Measurements from ENCODE around the gene LEP. TPM values are rescaled to one million over a fixed set of nuclear protein-coding genes. Genes with fewer than 3 reads are reported as not detected.

The LEP gene
- total and polyA plus RNA-seq, 9 of the 15 experiments (the other 6 are each of a cell fraction or from before 2014, with no cell fraction given): not detected

DNA sequence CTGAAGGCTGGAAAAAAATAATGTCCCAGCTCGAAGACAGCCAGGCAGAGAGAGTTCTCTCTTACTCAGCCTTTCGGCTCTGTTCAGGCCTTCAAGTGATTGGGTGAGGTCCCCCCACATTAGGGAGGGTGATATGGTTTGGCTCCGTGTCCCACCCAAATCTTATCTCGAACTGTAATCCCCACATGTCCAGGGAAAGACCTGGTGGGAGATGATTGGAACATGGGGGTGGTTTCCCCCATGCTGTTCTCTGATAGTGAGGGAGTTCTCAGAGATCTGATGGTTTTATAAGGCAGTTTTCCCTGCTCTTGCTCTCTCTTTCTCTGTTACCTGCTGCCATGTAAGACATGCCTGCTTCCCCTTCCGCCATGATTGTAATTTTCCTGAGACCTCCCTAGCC is 36.6 kb upstream of the LEP start (continued):
- no peak for TF ChIP-seq PRPF4 (IDR thresholded peaks at IDR 0.05; ENCODE audit: insufficient read depth, low read depth, low read length, poor library complexity, severe bottlenecking)
- no peak for TF ChIP-seq ZNF507 (tag; conservative IDR thresholded peaks at IDR 0.05)
- no peak for TF ChIP-seq XRCC4 (IDR thresholded peaks at IDR 0.05; ENCODE audit: extremely low read depth, insufficient read depth, insufficient read length)
- TF ChIP-seq, protein P1, sequence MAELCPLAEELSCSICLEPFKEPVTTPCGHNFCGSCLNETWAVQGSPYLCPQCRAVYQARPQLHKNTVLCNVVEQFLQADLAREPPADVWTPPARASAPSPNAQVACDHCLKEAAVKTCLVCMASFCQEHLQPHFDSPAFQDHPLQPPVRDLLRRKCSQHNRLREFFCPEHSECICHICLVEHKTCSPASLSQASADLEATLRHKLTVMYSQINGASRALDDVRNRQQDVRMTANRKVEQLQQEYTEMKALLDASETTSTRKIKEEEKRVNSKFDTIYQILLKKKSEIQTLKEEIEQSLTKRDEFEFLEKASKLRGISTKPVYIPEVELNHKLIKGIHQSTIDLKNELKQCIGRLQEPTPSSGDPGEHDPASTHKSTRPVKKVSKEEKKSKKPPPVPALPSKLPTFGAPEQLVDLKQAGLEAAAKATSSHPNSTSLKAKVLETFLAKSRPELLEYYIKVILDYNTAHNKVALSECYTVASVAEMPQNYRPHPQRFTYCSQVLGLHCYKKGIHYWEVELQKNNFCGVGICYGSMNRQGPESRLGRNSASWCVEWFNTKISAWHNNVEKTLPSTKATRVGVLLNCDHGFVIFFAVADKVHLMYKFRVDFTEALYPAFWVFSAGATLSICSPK (IDR thresholded peaks at IDR 0.05; ENCODE audit: borderline replicate concordance): no peak
- TF ChIP-seq DPF2 (IDR thresholded peaks at IDR 0.05): peak; percentile 86
- TF ChIP-seq NFIX (CRISPR knock-in tag; IDR thresholded peaks at IDR 0.05; ENCODE audit: low read depth): no peak
- no peak for TF ChIP-seq MYNN (IDR thresholded peaks at IDR 0.05)
- no peak for TF ChIP-seq MYNN (CRISPR knock-in tag; IDR thresholded peaks at IDR 0.05)
- TF ChIP-seq, protein P2, sequence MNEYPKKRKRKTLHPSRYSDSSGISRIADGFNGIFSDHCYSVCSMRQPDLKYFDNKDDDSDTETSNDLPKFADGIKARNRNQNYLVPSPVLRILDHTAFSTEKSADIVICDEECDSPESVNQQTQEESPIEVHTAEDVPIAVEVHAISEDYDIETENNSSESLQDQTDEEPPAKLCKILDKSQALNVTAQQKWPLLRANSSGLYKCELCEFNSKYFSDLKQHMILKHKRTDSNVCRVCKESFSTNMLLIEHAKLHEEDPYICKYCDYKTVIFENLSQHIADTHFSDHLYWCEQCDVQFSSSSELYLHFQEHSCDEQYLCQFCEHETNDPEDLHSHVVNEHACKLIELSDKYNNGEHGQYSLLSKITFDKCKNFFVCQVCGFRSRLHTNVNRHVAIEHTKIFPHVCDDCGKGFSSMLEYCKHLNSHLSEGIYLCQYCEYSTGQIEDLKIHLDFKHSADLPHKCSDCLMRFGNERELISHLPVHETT (CRISPR knock-in tag; conservative IDR thresholded peaks at IDR 0.05 in 1 of 2, IDR thresholded peaks at IDR 0.05 in 1 of 2): no peak
- TF ChIP-seq SMC3 (conservative IDR thresholded peaks at IDR 0.05; ENCODE audit: insufficient read depth, low read depth, low read length): no peak
- TF ChIP-seq ZNF175 (CRISPR knock-in tag; IDR thresholded peaks at IDR 0.05; ENCODE audit: low read depth): no peak
- TF ChIP-seq, protein P3, sequence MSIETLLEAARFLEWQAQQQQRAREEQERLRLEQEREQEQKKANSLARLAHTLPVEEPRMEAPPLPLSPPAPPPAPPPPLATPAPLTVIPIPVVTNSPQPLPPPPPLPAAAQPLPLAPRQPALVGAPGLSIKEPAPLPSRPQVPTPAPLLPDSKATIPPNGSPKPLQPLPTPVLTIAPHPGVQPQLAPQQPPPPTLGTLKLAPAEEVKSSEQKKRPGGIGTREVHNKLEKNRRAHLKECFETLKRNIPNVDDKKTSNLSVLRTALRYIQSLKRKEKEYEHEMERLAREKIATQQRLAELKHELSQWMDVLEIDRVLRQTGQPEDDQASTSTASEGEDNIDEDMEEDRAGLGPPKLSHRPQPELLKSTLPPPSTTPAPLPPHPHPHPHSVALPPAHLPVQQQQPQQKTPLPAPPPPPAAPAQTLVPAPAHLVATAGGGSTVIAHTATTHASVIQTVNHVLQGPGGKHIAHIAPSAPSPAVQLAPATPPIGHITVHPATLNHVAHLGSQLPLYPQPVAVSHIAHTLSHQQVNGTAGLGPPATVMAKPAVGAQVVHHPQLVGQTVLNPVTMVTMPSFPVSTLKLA (conservative IDR thresholded peaks at IDR 0.05): peak in 1 of 2 experiments; percentile 54; a peak in 1 of 4 replicates
- peak; percentile 48 for TF ChIP-seq SP1 (CRISPR knock-in tag; IDR thresholded peaks at IDR 0.05)
- TF ChIP-seq GATA2 (CRISPR knock-in tag; IDR thresholded peaks at IDR 0.05): peak; percentile 76
- TF ChIP-seq PHB2 (IDR thresholded peaks at IDR 0.05; ENCODE audit: low read depth): peak; percentile 84
- TF ChIP-seq ZNF3 (CRISPR knock-in tag; IDR thresholded peaks at IDR 0.05): no peak
- TF ChIP-seq CCNT2 (IDR thresholded peaks at IDR 0.05; ENCODE audit: borderline replicate concordance, extremely low read depth, insufficient read length, low read depth, low read length): peak; percentile 43
- no peak for TF ChIP-seq TCF7 (IDR thresholded peaks at IDR 0.05; ENCODE audit: borderline replicate concordance)
- no peak for TF ChIP-seq RBM25 (IDR thresholded peaks at IDR 0.05; ENCODE audit: low read depth, low read length, severe bottlenecking)
- TF ChIP-seq SOX6 (IDR thresholded peaks at IDR 0.05): peak; percentile 73
- no peak for TF ChIP-seq CHD2 (IDR thresholded peaks at IDR 0.05; ENCODE audit: low read depth, low read length)
- TF ChIP-seq ZNF324 (CRISPR knock-in tag; IDR thresholded peaks at IDR 0.05): no peak
- peak; percentile 53 for TF ChIP-seq SMAD4 (CRISPR knock-in tag; conservative IDR thresholded peaks at IDR 0.05)
- 0 out of 2 replicates have a peak, but pooled peaks have one; percentile 29 for TF ChIP-seq MBD2 (IDR thresholded peaks at IDR 0.05; ENCODE audit: borderline replicate concordance, low read depth)
- TF ChIP-seq, protein P4, sequence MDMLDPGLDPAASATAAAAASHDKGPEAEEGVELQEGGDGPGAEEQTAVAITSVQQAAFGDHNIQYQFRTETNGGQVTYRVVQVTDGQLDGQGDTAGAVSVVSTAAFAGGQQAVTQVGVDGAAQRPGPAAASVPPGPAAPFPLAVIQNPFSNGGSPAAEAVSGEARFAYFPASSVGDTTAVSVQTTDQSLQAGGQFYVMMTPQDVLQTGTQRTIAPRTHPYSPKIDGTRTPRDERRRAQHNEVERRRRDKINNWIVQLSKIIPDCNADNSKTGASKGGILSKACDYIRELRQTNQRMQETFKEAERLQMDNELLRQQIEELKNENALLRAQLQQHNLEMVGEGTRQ (CRISPR knock-in tag; IDR thresholded peaks at IDR 0.05): no peak
